Hematopoietic multipotent progenitor cell treated with erythropoietin and hydrocortisone succinate and interleukin-3 and kit ligand, for 17 days (in vitro differentiated cells): ENCODE measurements around the gene C19orf12.
A peak's percentile ranks its signal among the peaks of the same experiment; 100 is the strongest.

Source experiments
- DNase-seq: peaks from one replicate; pipeline ENCODE4 v3.0.0-alpha.2; 2015; ENCODE audit warnings: low spot score

The C19orf12 gene

GRCh38 chr19:29714953-29715700 lies at the start of gene C19orf12:
TSS of gene C19orf12 (minus strand) at chr19:29715261. CDS start at chr19:29708413, 6,848 bp downstream.
- DNase-seq: peak; percentile 21

GRCh38 chr19:29764361-29764760 lies 49.3 kb upstream of the C19orf12 start:
- no peak for DNase-seq

DNA sequence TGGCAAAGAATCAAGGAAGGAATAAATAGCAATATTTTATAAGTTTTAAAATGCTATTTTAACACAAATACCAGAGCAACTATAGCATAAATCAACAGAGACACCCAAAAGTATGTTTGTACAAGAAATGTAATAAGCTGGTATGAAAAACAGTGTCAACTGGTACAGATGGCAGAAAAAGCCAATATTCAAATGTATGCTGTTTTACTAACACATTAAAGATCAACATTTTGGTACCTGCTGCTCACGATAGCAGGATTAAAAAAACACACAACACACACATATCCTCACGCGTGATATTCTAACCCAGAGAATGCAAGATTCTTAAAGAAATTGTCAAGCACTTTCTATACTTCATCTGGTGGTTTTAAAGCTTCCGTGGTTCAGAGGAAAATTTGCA lies 48.1 kb upstream of the C19orf12 start:
- no peak for DNase-seq

GRCh38 chr19:29761575-29762232 lies 46.6 kb upstream of the C19orf12 start:
- no peak for DNase-seq

- no peak for DNase-seq
These were observed 45.9 kb upstream of the C19orf12 start for GRCh38 chr19:29760752-29761502.

DNA sequence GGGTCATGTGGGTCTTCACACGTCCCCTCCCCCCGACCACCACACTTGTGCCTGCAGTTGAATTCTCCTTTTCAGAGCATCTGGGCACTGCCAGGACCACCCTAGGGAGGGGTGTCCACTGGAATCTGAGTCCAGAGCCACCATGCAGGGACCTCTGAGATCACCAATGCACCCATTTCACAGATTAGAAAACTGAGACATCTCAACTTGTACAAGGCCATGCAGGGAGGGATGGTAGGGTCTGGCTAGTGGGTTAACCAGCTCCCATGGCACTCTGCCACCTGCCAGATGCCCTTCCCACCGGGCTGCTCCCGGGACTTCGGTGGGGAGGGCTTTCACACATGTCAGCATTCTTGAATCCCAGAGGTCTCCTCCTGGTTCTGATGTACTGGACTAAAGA lies 44.3 kb upstream of the C19orf12 start:
- no peak for DNase-seq

- no peak for DNase-seq
These were observed 43.8 kb upstream of the C19orf12 start for GRCh38 chr19:29758863-29759262.

GRCh38 chr19:29757551-29757950 lies 42.5 kb upstream of the C19orf12 start:
- no peak for DNase-seq

- DNase-seq: no peak
These were observed 38.9 kb upstream of the C19orf12 start for GRCh38 chr19:29753934-29754305.

GRCh38 chr19:29753190-29753933 lies 38.3 kb upstream of the C19orf12 start:
- DNase-seq: no peak

GRCh38 chr19:29752450-29753025 lies 37.5 kb upstream of the C19orf12 start:
- DNase-seq: no peak

DNA sequence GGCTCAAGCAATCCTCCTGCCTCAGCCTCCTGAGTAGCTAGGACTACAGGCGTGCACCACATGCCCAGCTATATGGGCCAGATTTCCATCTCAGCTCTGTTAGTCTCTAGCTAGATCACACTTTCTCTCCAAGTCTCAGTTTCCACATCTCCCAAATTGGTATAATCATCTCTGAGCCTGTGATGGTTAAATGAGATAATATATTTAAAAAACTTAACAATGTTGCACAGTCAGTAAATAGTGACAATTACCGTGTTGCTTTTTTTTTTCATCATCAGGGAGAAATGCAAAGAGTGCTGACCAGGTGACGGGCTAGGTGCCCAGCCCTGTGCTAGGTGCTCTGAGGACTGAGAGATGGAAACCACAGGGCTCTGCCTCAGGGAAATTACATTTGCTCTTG lies 36.9 kb upstream of the C19orf12 start:
- no peak for DNase-seq

DNA sequence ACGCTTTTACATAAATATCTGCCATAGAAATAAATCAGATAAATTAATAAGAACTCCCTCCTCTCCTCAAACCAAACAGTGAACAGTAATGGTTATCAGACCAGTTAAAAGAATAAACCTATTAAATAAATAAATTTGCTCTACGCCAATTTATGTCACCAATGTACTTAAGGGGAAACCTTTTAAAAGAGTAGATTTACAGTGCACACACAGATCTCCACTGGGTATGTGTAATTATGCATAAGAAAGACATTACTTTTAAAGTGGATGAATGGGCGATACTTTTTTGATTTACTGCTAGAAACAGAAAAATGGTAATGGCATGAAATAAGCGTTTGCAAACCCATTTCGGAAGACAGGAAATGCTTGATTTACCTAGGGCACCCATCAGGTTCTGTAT lies 34.9 kb upstream of the C19orf12 start:
- no peak for DNase-seq

DNA sequence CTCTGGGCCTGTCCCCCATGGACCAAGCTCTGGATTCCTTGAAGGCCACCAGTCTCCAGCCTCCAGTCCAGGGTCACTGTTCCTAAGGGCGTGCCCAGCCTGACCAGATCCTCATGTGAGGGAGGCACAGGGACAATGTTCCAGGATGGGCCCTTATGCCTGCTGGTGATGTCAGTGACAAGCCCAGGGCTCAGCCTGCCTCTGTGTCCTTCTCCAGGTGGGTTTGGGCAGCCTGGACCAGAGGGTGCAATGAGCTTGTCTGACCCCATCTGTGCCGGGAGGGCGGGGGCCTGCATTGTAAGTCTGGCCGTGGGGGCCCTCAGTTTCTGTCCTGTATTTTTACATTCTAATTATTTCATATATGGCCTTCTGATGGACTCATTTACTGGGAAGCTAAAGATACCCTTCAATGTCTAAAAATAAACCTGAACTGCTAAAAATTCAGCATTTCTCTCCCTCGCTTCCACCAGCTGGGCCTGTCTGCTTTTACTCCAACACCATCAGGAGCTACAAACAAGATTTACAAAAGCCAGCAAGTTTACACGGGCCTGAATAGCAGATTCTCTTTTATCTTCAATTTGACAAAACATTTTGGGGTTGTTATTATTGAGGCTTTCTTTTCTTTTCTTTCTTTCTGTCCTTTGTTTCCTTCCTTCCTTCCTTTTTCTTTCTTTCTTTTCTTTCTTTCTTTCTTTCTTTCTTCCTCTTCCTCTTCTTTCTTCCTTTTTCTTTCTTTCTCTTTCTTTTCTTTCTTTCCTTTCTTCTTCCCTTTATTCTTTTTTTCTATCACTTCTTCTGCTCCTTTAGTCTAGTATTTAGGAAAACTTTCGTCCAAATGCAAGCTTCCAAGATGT lies 34.2 kb upstream of the C19orf12 start:
- no peak for DNase-seq

DNA sequence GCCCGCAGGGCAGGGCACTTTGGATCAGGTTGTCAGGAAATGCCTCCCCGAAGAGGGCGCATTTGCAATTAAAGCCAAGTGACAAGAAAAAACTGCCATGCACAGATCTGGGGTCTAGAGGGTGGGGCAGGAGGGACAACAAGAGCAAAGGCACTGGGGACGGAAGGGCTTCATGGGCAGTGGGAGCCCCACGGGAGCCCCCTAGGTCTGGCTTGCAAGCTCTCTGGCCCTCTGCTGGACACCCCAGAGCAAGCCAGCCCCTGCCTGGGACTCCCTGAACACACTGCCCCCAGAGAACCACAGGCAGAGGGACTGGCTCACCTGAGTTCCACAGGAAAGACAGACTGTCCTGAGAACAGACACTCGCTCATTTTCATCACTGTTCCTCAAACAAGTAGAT lies 30.2 kb upstream of the C19orf12 start:
- DNase-seq: no peak

- DNase-seq: no peak
These were observed 28.6 kb upstream of the C19orf12 start for GRCh38 chr19:29743681-29744080.

GRCh38 chr19:29741776-29742175 lies 26.7 kb upstream of the C19orf12 start:
- no peak for DNase-seq

DNA sequence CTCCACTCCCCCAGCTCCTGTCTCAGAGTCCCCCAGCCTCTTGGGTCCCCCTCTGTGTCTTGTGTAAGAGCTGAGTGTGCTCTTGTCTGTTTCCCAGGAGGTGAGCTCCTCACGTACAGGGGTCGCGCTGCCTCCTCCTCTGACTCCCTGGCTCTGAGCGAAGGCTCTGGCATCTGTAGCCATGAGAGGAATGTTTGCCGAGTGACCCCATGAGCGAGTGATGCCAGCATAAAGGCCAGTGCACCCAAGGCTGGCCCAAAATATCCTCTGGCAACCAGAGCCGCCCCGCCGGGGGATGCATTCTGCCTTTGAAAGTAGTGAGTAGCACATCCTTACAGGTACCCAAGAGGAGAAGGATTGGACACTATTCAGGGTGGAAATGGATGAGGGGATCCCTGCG lies 26.2 kb upstream of the C19orf12 start:
- DNase-seq: no peak

- no peak for DNase-seq
These were observed 22.5 kb upstream of the C19orf12 start for GRCh38 chr19:29737461-29738000.

GRCh38 chr19:29735829-29736228 lies 20.8 kb upstream of the C19orf12 start:
- DNase-seq: no peak
